ENCODE results near the gene CFB. TPM values are rescaled to one million over a fixed set of nuclear protein-coding genes. Genes with fewer than 3 reads are reported as not detected.

Gene CFB
- total and polyA plus RNA-seq, 2 of the 13 experiments (the other 11 are each of a cell fraction or from before 2014, with no cell fraction given) = 171 to 513 TPM

DNA sequence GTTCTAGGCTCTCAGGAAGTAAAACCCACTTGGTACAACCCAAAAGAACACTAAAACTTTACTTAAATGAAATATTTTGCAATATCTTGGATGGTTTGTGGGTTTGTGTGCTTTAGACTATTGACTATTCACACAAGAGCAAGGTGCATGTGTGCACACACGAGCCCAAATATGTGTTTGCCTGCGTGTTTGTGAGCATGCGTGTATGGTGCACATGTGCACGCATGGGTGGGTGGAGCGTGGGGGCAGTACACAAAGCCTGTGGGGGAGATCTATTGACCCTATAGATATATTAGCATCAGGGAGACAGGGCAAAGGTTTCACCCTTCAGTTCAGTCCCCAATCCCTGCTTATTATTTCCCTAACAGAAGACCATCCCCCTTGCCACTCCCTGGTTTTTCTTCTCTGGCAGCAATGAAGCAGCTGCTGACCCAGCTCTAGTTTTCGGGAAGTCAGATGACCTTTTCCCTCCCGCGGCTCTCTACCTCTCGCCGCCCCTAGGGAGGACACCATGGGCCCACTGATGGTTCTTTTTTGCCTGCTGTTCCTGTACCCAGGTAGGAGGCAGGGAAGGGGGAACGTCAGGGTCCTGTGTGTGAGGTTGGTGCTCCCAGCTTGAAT, 18.5 kb upstream of the CFB start, which contains the start of gene C2 (continued):
- TF ChIP-seq, protein P1, sequence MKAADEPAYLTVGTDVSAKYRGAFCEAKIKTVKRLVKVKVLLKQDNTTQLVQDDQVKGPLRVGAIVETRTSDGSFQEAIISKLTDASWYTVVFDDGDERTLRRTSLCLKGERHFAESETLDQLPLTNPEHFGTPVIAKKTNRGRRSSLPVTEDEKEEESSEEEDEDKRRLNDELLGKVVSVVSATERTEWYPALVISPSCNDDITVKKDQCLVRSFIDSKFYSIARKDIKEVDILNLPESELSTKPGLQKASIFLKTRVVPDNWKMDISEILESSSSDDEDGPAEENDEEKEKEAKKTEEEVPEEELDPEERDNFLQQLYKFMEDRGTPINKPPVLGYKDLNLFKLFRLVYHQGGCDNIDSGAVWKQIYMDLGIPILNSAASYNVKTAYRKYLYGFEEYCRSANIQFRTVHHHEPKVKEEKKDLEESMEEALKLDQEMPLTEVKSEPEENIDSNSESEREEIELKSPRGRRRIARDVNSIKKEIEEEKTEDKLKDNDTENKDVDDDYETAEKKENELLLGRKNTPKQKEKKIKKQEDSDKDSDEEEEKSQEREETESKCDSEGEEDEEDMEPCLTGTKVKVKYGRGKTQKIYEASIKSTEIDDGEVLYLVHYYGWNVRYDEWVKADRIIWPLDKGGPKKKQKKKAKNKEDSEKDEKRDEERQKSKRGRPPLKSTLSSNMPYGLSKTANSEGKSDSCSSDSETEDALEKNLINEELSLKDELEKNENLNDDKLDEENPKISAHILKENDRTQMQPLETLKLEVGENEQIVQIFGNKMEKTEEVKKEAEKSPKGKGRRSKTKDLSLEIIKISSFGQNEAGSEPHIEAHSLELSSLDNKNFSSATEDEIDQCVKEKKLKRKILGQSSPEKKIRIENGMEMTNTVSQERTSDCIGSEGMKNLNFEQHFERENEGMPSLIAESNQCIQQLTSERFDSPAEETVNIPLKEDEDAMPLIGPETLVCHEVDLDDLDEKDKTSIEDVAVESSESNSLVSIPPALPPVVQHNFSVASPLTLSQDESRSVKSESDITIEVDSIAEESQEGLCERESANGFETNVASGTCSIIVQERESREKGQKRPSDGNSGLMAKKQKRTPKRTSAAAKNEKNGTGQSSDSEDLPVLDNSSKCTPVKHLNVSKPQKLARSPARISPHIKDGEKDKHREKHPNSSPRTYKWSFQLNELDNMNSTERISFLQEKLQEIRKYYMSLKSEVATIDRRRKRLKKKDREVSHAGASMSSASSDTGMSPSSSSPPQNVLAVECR (CRISPR knock-in tag; IDR thresholded peaks at IDR 0.05; ENCODE audit: borderline replicate concordance) = peak; percentile 83
- no peak for TF ChIP-seq ZNF549 (CRISPR knock-in tag; IDR thresholded peaks at IDR 0.05)
- TF ChIP-seq SPEN (CRISPR knock-in tag; IDR thresholded peaks at IDR 0.05; ENCODE audit: low read depth) = peak; percentile 71; the same call in 1 of the 2 replicates
- no peak for TF ChIP-seq ZNF44 (CRISPR knock-in tag; IDR thresholded peaks at IDR 0.05)
- no peak for TF ChIP-seq KAT2B (IDR thresholded peaks at IDR 0.05; ENCODE audit: borderline replicate concordance, low read depth, low read length)
- TF ChIP-seq, protein P2, sequence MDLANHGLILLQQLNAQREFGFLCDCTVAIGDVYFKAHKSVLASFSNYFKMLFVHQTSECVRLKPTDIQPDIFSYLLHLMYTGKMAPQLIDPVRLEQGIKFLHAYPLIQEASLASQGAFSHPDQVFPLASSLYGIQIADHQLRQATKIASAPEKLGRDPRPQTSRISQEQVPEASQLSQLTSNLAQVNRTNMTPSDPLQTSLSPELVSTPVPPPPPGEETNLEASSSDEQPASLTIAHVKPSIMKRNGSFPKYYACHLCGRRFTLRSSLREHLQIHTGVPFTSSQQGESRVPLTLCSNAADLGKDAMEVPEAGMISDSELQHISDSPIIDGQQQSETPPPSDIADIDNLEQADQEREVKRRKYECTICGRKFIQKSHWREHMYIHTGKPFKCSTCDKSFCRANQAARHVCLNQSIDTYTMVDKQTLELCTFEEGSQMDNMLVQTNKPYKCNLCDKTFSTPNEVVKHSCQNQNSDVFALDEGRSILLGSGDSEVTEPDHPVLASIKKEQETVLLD (CRISPR knock-in tag; IDR thresholded peaks at IDR 0.05; ENCODE audit: low read depth) = peak; percentile 70; the same call in 1 of the 2 replicates
- no peak for TF ChIP-seq MAF1 (CRISPR knock-in tag; IDR thresholded peaks at IDR 0.05; ENCODE audit: borderline replicate concordance)
- TF ChIP-seq SNAPC2 (CRISPR knock-in tag; IDR thresholded peaks at IDR 0.05) = peak; percentile 96; the same call in 1 of the 2 replicates
- no peak for TF ChIP-seq ZKSCAN1 (IDR thresholded peaks at IDR 0.05; ENCODE audit: low read length)
- TF ChIP-seq, protein P3, sequence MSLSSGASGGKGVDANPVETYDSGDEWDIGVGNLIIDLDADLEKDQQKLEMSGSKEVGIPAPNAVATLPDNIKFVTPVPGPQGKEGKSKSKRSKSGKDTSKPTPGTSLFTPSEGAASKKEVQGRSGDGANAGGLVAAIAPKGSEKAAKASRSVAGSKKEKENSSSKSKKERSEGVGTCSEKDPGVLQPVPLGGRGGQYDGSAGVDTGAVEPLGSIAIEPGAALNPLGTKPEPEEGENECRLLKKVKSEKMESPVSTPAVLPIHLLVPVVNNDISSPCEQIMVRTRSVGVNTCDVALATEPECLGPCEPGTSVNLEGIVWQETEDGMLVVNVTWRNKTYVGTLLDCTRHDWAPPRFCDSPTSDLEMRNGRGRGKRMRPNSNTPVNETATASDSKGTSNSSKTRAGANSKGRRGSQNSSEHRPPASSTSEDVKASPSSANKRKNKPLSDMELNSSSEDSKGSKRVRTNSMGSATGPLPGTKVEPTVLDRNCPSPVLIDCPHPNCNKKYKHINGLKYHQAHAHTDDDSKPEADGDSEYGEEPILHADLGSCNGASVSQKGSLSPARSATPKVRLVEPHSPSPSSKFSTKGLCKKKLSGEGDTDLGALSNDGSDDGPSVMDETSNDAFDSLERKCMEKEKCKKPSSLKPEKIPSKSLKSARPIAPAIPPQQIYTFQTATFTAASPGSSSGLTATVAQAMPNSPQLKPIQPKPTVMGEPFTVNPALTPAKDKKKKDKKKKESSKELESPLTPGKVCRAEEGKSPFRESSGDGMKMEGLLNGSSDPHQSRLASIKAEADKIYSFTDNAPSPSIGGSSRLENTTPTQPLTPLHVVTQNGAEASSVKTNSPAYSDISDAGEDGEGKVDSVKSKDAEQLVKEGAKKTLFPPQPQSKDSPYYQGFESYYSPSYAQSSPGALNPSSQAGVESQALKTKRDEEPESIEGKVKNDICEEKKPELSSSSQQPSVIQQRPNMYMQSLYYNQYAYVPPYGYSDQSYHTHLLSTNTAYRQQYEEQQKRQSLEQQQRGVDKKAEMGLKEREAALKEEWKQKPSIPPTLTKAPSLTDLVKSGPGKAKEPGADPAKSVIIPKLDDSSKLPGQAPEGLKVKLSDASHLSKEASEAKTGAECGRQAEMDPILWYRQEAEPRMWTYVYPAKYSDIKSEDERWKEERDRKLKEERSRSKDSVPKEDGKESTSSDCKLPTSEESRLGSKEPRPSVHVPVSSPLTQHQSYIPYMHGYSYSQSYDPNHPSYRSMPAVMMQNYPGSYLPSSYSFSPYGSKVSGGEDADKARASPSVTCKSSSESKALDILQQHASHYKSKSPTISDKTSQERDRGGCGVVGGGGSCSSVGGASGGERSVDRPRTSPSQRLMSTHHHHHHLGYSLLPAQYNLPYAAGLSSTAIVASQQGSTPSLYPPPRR (CRISPR knock-in tag; IDR thresholded peaks at IDR 0.05; ENCODE audit: borderline replicate concordance) = peak; percentile 91
- TF ChIP-seq RXRA (CRISPR knock-in tag; IDR thresholded peaks at IDR 0.05) = peak; percentile 90
- TF ChIP-seq, protein P4, sequence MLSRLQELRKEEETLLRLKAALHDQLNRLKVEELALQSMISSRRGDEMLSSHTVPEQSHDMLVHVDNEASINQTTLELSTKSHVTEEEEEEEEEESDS (CRISPR knock-in tag; IDR thresholded peaks at IDR 0.05; ENCODE audit: borderline replicate concordance) = peak; percentile 43; the same call in 1 of the 2 replicates
- TF ChIP-seq RARG (CRISPR knock-in tag; IDR thresholded peaks at IDR 0.05; ENCODE audit: low read depth) = no peak
- TF ChIP-seq ZNF788 (CRISPR knock-in tag; IDR thresholded peaks at IDR 0.05; ENCODE audit: borderline replicate concordance) = peak; percentile 83; the same call in 1 of the 2 replicates
- TF ChIP-seq BRCA1 (CRISPR knock-in tag; IDR thresholded peaks at IDR 0.05) = no peak; the same call in 1 of the 2 replicates
- no peak for TF ChIP-seq RELA (CRISPR knock-in tag; IDR thresholded peaks at IDR 0.05)
- TF ChIP-seq, protein P5, sequence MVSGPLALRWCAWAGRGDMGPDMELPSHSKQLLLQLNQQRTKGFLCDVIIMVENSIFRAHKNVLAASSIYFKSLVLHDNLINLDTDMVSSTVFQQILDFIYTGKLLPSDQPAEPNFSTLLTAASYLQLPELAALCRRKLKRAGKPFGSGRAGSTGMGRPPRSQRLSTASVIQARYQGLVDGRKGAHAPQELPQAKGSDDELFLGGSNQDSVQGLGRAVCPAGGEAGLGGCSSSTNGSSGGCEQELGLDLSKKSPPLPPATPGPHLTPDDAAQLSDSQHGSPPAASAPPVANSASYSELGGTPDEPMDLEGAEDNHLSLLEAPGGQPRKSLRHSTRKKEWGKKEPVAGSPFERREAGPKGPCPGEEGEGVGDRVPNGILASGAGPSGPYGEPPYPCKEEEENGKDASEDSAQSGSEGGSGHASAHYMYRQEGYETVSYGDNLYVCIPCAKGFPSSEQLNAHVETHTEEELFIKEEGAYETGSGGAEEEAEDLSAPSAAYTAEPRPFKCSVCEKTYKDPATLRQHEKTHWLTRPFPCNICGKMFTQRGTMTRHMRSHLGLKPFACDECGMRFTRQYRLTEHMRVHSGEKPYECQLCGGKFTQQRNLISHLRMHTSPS (CRISPR knock-in tag; IDR thresholded peaks at IDR 0.05; ENCODE audit: low read depth) = 0 out of 2 replicates have a peak, but pooled peaks have one; percentile 14
